ENCODE measurements around the gene HLA-DPB1.
"Not testable (repeated sequence)": the region's sequence is repeated elsewhere in the genome, so short reads cannot be mapped to it uniquely, and the experiment has no call there.

The HLA-DPB1 gene

GRCh38 chr6:33075568-33076405, at the start of gene HLA-DPB1:
HLA-DPB1 (plus strand) TSS chr6:33075990; CDS start chr6:33076042, 52 bp downstream.
- DNase-seq: peak; percentile 84

- no peak for DNase-seq
Measured at GRCh38 chr6:33028220-33028849, 47.5 kb upstream of the HLA-DPB1 start.

DNA sequence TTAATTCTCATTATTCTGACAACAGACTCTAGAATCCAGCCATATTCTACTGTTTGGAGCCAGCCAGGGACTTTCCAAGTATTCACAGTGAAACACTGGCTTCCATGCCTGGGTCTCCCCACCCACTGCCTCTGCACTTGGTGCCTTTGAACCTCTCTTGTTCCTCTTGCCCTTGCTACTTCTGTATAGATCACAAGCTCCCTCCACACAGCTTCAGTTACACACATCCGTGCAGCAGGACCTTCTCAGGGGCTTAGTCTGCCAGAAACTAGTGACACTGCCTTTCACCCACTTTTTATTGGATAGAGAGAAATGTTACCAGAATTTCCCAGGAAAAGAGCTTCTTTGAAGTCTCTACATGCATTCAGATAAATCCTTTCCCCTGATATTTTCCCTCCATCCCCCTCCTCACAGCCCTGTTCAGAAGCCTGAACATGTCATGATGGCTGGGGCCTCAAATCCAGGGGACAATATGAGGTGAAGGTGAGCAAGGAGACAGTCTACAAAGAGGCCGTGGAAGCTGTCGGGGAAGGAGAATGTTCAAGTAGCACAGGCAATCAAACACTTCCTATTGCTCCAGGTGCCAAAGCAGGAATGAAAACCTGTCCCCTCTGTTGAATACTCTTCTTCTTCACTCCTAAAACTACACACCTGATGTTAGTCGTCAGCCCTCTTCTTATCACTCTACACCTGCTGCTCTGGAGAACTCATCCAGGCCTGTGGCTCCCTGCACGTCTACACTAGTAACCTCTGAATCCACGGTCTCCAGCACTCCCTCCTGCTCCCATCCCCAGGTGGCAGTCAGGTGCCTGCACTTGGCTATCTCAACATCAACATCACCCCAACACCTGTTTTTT, 46.2 kb upstream of the HLA-DPB1 start:
- DNase-seq: peak; percentile 49

DNA sequence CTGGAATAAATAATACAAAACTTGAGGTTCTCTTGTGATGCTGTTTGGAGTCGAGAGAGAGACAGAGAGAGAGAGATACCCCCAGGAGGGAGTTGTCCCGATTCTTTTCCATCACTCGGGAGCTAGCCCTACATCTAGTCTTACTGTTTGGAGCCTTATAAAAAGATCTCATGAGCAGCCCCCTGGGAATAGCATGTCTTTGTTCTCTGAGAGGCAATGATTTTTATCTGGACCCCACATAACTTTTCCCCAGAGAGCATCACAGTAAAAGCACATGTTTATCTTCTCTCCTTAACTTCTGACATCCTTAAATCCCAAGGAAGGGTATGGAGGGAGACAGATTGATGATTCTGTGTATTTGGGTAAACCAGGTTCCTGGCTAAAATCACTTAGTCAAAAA, 45.5 kb upstream of the HLA-DPB1 start:
- DNase-seq: no peak

- no peak for DNase-seq
Measured at GRCh38 chr6:33034554-33034953, 41.2 kb upstream of the HLA-DPB1 start.

DNA sequence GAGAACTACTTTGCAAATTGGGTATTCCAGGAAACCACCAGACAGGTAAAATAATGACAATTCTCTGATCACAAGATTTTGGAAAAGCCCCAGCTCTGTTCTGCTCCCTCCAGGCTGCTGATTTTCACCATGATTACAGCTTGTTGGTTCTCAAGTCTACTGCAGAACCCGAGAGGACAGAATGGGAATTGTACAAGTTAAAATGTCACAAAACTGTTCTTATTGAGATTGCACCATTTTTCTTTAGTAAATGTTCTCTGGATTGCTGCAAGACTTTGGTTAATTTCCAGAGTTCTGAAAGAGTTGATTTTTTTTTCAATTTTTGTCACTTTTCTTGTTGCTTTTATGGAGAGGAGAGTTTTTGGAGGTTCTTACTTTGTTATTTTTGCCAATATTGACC, 39.3 kb upstream of the HLA-DPB1 start:
- DNase-seq: no peak

DNA sequence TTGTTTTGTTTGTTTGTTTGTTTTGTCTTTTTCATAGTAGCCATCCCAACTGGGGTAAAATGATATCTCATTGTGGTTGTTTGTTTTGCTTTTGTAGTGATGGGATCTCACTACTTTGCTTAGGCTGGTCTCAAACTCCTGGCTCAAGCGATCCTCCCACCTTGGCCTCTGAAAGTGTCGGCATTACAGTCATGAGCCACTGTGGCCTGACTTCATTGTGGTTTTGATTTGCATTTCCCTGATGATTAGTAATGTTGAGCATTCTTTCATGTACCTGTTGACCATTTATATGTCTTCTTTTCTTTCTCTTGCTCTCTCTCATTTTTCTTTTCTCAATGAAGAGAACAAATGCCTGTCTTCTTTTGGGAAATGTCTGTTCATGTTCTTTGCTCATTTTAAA, 35.6 kb upstream of the HLA-DPB1 start:
- DNase-seq: no peak

DNA sequence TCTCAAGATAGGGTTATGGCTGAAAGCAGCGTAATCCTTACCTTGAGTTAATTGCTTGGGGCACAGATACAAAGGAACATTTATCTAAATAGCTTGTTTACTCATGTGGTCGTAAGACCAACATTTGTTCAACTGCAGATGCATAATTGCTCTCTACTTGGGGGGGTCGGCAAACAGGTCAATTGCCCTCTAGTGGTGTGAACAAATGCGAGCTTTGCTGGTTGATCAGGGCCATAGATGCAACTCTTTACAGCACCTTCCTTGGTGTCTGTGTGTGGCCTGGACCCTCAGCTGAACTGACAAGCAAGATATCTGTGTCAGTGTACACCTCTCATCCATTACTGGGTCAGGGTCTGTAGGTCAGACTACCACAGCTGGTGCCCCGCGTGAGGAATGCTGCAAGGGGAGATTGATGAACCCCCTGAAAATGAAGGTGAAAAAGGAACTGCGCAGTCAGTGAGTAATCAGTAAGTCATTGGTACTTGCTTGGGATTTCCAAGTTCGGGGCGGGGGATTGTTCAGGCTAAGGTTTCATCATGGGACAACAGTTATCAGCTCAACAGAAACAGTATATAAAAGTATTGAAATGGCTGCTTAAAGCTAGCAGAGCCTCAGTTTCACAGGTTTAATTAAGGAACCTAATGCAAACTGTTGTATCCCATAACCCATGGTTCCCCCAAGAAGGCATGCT, 26.3 kb upstream of the HLA-DPB1 start:
- DNase-seq: no peak

DNA sequence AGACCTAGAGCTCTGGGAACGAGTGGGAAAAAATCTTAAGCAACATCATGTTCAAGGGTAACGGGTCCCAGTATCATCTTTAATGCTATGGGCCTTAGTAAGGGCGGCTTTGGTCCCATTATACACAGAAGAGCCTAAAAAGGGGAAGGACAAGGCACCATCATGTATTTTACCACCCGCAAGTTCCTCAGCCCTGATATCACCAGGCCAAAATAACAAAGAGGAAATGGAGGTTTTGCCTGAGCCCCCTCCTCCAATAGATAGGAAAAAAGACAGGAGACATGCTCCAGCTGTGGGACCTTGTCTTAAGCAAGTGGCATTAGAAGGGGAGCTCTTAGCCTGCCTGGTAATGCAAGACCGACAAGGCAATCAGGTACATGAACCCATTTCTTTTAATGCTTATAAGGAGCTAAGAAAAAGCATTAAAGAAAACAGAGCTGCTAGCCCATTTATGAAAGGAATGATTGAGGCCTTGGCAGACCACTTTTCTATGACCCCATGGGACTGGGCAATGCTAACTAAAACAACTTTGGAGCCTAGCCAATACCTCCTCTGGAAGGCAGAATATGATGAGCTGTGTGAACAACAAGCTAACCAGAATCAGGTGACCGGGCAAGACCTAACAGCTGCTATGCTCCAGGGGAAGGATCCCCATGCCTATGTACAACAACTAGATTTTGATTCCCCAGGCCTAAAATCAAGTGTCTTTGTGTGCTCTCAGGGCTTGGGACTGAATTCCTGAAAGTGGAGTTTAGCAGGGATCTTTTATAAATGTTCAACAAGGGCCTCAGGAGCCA, 25.6 kb upstream of the HLA-DPB1 start:
- no peak for DNase-seq

DNA sequence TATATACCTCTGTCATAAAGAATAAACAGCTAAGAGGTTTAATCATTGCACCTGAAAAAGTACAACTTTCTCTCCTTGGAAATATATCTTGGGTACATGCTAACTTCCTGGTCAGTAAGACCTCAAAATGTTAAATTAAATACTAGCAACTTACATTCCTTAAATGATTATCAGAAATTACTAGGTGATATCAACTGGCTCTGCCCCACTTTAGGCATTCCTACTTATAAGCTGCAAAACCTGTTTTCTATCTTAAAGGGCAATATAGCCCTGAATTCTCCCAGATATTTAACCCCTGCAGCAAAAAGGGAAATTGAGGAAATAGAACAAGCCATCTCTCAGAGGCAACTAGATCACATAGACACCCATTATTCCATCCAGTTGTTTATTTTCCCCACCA, 23.2 kb upstream of the HLA-DPB1 start:
- DNase-seq: no peak

DNA sequence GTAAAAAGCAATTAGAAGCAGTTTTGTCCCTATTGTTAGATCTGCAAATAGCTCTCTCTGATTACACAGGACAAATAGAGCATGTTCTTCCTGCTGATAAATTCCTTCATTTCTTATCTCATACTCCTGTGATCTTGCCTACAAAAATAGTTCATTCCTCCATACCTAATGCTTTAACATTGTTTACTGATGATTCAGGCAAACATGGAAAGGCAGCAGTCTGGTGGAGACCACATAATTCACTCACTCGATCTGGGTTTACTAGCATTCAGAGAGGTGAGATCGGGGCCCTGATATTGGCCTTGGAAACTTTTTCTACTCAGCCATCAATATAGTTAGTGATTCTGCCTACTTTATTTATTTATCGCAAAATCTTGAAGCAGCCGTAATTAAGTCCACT, 22.6 kb upstream of the HLA-DPB1 start:
- no peak for DNase-seq

DNA sequence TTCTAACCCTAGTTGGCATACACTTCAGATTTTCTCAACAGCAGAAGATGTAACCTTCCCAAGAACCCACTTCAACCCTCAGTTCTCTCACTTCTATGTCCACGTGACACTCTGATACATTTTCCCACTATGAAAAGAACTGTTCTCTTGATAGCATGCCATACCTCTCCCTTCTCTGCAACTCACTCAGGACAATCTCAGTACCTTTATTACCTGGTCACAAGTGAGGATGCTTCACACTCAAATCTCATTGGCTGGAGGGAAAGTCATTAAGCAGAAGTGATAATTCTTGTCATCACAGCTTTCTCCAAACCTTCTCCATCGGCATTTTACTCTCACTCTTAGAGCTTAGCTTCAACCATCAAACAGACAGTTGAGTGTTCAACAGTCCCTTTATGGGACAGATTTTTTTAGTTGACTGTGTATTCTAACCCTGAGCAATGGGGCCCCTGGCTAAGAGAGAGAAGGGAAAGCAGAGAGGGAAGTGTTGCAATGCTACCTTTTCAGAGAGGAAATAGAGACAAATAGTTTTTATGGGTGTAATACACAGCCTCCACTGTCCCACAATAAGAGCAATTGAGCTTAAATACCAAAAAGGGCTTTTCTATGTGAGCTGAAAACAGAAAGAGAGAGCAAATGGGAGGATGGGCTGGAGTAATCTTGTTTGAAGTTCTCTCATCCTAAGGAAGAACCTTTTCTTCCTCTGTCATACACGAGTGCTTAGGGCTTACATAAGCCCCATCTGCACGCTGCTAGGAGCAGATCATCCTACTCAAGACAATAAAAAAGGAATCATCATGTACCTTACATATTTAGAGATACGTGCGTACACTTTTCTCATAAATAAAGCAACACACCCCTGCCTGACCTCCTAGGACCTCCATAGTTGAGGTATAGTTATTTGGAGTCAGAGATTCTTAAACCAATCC, 18.3 kb upstream of the HLA-DPB1 start:
- DNase-seq: no peak

DNA sequence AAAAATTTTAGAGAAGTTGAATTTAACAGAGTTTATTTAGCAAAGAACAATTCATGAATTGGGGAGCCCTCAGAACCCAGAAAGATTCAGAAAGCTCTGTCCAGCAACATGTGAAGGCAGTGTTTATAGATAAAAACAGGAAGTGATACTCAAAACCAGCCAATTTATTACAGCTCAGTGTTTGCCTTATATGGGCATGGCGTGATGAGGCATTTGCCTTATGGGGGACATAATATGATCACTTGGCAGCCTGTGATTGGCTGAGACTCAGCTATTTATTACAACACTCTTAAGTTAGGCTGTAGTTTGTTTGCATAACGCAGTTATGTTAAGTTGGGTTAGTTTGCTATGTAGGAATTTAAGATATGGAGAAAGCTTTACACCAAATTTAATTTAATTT, 13.8 kb upstream of the HLA-DPB1 start:
- no peak for DNase-seq

- DNase-seq: not testable (repeated sequence)
Measured at GRCh38 chr6:33063435-33063834, 12.4 kb upstream of the HLA-DPB1 start.

GRCh38 chr6:33064723-33065122, 11.1 kb upstream of the HLA-DPB1 start:
- DNase-seq: no peak

DNA sequence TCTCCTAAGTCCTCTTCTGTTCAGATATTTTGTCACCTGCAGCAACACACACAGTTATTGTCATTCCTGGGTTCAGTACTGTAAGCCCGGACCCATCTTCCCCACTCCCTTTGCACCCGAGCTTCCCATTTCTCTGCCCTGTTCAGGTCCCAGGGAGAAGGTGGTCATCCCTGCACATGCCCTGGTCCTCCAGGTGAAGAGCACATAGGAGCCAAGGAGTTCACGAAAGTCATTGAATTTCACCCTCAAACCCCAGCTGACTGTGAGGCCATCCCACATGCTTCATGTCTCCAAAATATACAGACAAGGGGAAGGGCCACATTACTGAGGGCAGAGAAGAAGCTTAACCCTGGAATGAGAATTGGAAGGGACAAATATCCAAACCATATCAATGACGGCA, 10.5 kb upstream of the HLA-DPB1 start:
- DNase-seq: no peak

DNA sequence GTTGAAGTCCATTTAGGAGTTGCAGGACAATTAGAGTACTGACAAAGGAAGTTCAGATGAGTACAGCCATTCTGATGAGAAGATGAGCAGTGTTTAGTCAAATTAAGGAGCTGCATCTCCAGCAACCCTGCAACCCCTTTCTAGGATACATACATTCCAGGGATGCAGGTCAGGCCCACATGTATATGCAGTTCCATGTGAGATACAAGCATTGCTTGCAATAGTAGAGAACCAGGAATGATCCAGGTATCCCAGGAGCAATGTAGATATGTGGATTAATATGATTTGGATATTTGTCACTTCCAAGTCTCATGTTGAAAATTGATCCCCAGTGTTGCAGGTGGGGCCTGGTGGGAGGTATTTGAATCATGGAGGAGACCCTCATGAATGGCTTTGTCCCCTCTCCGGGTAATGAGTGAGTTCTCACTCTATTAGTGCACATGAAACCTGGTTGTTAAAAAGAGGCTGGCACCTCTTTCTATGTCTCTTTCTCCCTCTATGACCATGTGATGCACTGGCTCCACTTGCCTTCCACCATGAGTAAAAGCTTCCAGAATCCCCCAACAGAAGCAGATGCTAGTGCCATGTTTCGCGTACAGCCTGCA, 8.8 kb upstream of the HLA-DPB1 start:
- no peak for DNase-seq

DNA sequence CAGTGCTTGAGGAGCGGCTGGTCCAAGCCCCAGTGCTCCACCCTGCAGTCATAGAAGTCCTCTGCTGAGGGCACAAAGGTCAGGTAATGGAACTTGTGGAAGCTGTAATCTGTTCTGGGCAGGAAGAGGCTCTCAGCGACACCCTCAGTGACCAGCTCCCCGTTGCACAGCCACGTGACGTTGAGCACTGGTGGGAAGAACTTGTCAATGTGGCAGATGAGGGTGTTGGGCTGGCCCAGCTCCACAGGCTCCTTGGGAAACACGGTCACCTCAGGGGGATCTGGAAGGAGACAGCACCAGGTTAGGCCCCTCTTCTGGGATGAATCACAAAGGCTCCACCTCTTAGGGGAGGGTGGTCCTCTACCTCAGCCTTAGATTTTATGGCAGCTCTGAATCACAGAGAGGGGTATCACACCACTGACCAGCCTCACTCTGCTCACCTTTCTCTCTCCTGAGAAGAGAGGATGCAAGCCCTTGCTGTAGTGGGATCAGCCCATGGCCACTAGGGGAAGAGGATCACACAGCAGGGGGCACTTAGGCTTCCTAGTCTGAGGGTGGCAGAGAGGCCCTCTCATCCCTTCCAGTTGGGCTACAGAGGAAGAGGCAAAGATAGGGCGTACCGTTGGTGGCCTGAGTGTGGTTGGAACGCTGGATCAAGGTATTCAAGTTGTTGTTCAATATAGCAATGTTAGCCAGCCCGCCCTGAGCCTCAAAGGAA, 6.6 kb upstream of the HLA-DPB1 start:
- DNase-seq: no peak

- DNase-seq: no peak
Measured at GRCh38 chr6:33070909-33071308, 4.9 kb upstream of the HLA-DPB1 start.

- DNase-seq: no peak
Measured at GRCh38 chr6:33071569-33071968, 4.2 kb upstream of the HLA-DPB1 start.
